Fibroblast of the conjunctiva (primary cell): ENCODE measurements around the gene PARPBP.
"Not testable (repeated sequence)": the region's sequence is repeated elsewhere in the genome, so short reads cannot be mapped to it uniquely, and the experiment has no call there.

Experiments used
- DNase-seq: peaks from one replicate; pipeline ENCODE4 v3.0.0-alpha.2; 2010; ENCODE audit warnings: low read depth

PARPBP gene

GRCh38 chr12:102155206-102155605 is 35.2 kb downstream of the PARPBP start:
- DNase-seq, result not testable (repeated sequence)

GRCh38 chr12:102163383-102163782 is 43.4 kb downstream of the PARPBP start:
- DNase-seq, result no peak

- DNase-seq, result peak; percentile 27
Observed at GRCh38 chr12:102167821-102168604, 48.0 kb downstream of the PARPBP start.

- DNase-seq, result no peak
Observed at GRCh38 chr12:102169922-102170621, 50.1 kb downstream of the PARPBP start.

GRCh38 chr12:102171951-102172350 is 52.0 kb downstream of the PARPBP start:
- no peak for DNase-seq

GRCh38 chr12:102172436-102172835 is 52.5 kb downstream of the PARPBP start:
- DNase-seq, result peak; percentile 80

- DNase-seq, result no peak
Observed at GRCh38 chr12:102174117-102174516, 54.1 kb downstream of the PARPBP start.

- DNase-seq, result no peak
Observed at GRCh38 chr12:102174761-102175160, 54.8 kb downstream of the PARPBP start.

- DNase-seq, result no peak
Observed at GRCh38 chr12:102182635-102183034, 62.7 kb downstream of the PARPBP start.

GRCh38 chr12:102195826-102196225 is 75.8 kb downstream of the PARPBP start:
- no peak for DNase-seq

- no peak for DNase-seq
Observed at GRCh38 chr12:102197789-102198188, 77.8 kb downstream of the PARPBP start, which contains the start of gene PMCH. PMCH (minus strand) TSS chr12:102197833; CDS start chr12:102197770, 63 bp downstream.

- DNase-seq, result no peak
Observed at GRCh38 chr12:102201436-102202061, 81.6 kb downstream of the PARPBP start.

GRCh38 chr12:102202556-102202955 is 82.6 kb downstream of the PARPBP start:
- no peak for DNase-seq

- DNase-seq, result no peak
Observed at GRCh38 chr12:102204025-102204424, 84.0 kb downstream of the PARPBP start.

GRCh38 chr12:102215992-102216691 is 96.2 kb downstream of the PARPBP start:
- DNase-seq, result peak; percentile 20

- DNase-seq, result no peak
Observed at GRCh38 chr12:102220736-102221135, 100.8 kb downstream of the PARPBP start.

GRCh38 chr12:102227954-102228353 is 108.0 kb downstream of the PARPBP start:
- DNase-seq, result no peak

GRCh38 chr12:102232036-102232435 is 112.1 kb downstream of the PARPBP start:
- no peak for DNase-seq

GRCh38 chr12:102232446-102232845 is 112.5 kb downstream of the PARPBP start:
- peak; percentile 63 for DNase-seq

GRCh38 chr12:102234599-102234998 is 114.6 kb downstream of the PARPBP start:
- DNase-seq, result no peak

- DNase-seq, result not testable (repeated sequence)
Observed at GRCh38 chr12:102240859-102241258, 120.9 kb downstream of the PARPBP start.
